Suprapubic skin (tissue), 4 donors: ENCODE measurements around the gene PRIMA1. TPM values are rescaled to one million over a fixed set of nuclear protein-coding genes. Genes with fewer than 3 reads are reported as not detected.

Experiments used
- DNase-seq, 2 donors: peaks; one replicate each; pipeline ENCODE4 v3.0.0-alpha.2; 2019; ENCODE audit warnings: low spot score in 2 of 2
- H3K27ac ChIP-seq: fragments of 200-600 bp; sonication (generic); one replicate; pipeline ENCODE4 v1.5.1; 2019
- H3K27me3 ChIP-seq: fragments of 200-600 bp; sonication (generic); one replicate; pipeline ENCODE4 v1.5.1; 2019
- H3K36me3 ChIP-seq: fragments of 200-600 bp; sonication (generic); one replicate; pipeline ENCODE4 v1.5.1; 2019
- H3K4me1 ChIP-seq: fragments of 200-600 bp; sonication (generic); one replicate; pipeline ENCODE4 v1.5.1; 2019
- H3K4me3 ChIP-seq: fragments of 200-600 bp; sonication (generic); one replicate; pipeline ENCODE4 v1.5.1; 2019; ENCODE audit warnings: mild to moderate bottlenecking
- H3K9me3 ChIP-seq: fragments of 200-600 bp; sonication (generic); one replicate; pipeline ENCODE4 v1.5.1; 2019
- CTCF ChIP-seq, 2 donors: fragments of 200-600 bp in 1 of 2; fragments of 450-650 bp in 1 of 2; sonication (generic) in 1 of 2; IDR thresholded peaks; one replicate each; pipeline ENCODE4 v1.5.1; 2016 to 2019; ENCODE audit warnings: antibody characterized with exemption in 2 of 2, mild to moderate bottlenecking in 1 of 2, moderate library complexity in 1 of 2
- EP300 ChIP-seq: sonication (generic); formaldehyde crosslinking; IDR thresholded peaks from one replicate; pipeline ENCODE4 v1.6.1; 2017; ENCODE audit warnings: antibody characterized with exemption
- POLR2A ChIP-seq, 2 donors: fragments of 450-650 bp; IDR thresholded peaks; one replicate each; pipeline ENCODE4 v1.6.1; 2017; ENCODE audit warnings: antibody characterized with exemption in 2 of 2, mild to moderate bottlenecking in 2 of 2, moderate library complexity in 2 of 2
- POLR2AphosphoS5 ChIP-seq, 3 donors: sonication (generic); formaldehyde crosslinking; IDR thresholded peaks; one replicate each; pipeline ENCODE4 v1.6.1; 2017; ENCODE audit warnings: antibody characterized with exemption in 3 of 3
- WGBS: methylation state at CpG from one replicate; pipeline ENCODE4 v1.1.5; 2018; 5-methylcytosine and 5-hydroxymethylcytosine counted together
- total RNA-seq, 4 donors: library from RNA; depleted of rRNA; stranded (reverse); fragments of >200 nt; gene quantifications; one replicate each; pipeline ENCODE4 v1.1.0, GENCODE V29; 2016

The PRIMA1 gene
- total RNA-seq, 4 donors from 2014 or later = 3.1 to 6.1 (median 3.6) TPM

- TF ChIP-seq EP300 = no peak
- no peak for TF ChIP-seq POLR2AphosphoS5 (IDR thresholded peaks at IDR 0.05)
- H3K4me3 ChIP-seq = no peak overlapping the region
- no peaks in the 10 kb centered on the region for H3K9me3 ChIP-seq
- H3K4me1 ChIP-seq = no peaks in the 10 kb centered on the region
- no peaks in the 10 kb centered on the region for H3K36me3 ChIP-seq
- H3K27ac ChIP-seq = no peak overlapping the region
- 62% methylated on average over 4 of the region's 4 CpGs for WGBS
- no peak for DNase-seq
- H3K27me3 ChIP-seq = no peaks in the 10 kb centered on the region
These were observed 35.2 kb downstream of the PRIMA1 start for GRCh38 chr14:93752980-93753561.

- H3K4me3 ChIP-seq = no peak overlapping the region
- no peak for DNase-seq
- H3K36me3 ChIP-seq = no peaks in the 10 kb centered on the region
- no peaks in the 10 kb centered on the region for H3K27me3 ChIP-seq
- H3K27ac ChIP-seq = no peak overlapping the region
- H3K4me1 ChIP-seq = no peaks in the 10 kb centered on the region
- TF ChIP-seq EP300 (no peak), POLR2AphosphoS5 (IDR thresholded peaks at IDR 0.05) (no peak), CTCF (IDR thresholded peaks at IDR 0.05) (no peak), POLR2A (IDR thresholded peaks at IDR 0.05) (no peak)
- 63% methylated on average over 17 of the region's 19 CpGs for WGBS
- no peaks in the 10 kb centered on the region for H3K9me3 ChIP-seq
These were observed 36.2 kb downstream of the PRIMA1 start for GRCh38 chr14:93751946-93752655.

- Histone ChIP-seq H3K4me3 (no peak overlapping the region), H3K27me3 (peaks cover 3% of the 10 kb centered on the region), H3K9me3 (no peaks in the 10 kb centered on the region), H3K36me3 (no peaks in the 10 kb centered on the region), H3K4me1 (no peaks in the 10 kb centered on the region), H3K27ac (no peak overlapping the region)
- 96% methylated on average over 8 of the region's 8 CpGs for WGBS
- DNase-seq = no peak
- TF ChIP-seq POLR2AphosphoS5 (IDR thresholded peaks at IDR 0.05) = no peak
- no peak for TF ChIP-seq CTCF (IDR thresholded peaks at IDR 0.05)
- no peak for TF ChIP-seq EP300
- no peak for TF ChIP-seq POLR2A (IDR thresholded peaks at IDR 0.05)
These were observed 39.2 kb downstream of the PRIMA1 start for GRCh38 chr14:93749076-93749420.

- H3K9me3 ChIP-seq = no peaks in the 10 kb centered on the region
- H3K27ac ChIP-seq = no peak overlapping the region
- H3K36me3 ChIP-seq = no peaks in the 10 kb centered on the region
- TF ChIP-seq CTCF (IDR thresholded peaks at IDR 0.05) (no peak), EP300 (no peak), POLR2A (IDR thresholded peaks at IDR 0.05) (no peak), POLR2AphosphoS5 (IDR thresholded peaks at IDR 0.05) (no peak)
- H3K4me3 ChIP-seq = no peak overlapping the region
- H3K4me1 ChIP-seq = no peaks in the 10 kb centered on the region
- H3K27me3 ChIP-seq = peaks cover 3% of the 10 kb centered on the region
- no peak for DNase-seq
- WGBS = 78% methylated on average over 24 of the region's 25 CpGs
These were observed 39.8 kb downstream of the PRIMA1 start for GRCh38 chr14:93748208-93749075.

GRCh38 chr14:93747560-93747959, 40.7 kb downstream of the PRIMA1 start:
- H3K27ac ChIP-seq = no peak overlapping the region
- no peaks in the 10 kb centered on the region for H3K36me3 ChIP-seq
- no peaks in the 10 kb centered on the region for H3K4me1 ChIP-seq
- WGBS = 96% methylated on average over 1 of the region's 1 CpG
- no peaks in the 10 kb centered on the region for H3K9me3 ChIP-seq
- peaks cover 3% of the 10 kb centered on the region for H3K27me3 ChIP-seq
- no peak overlapping the region for H3K4me3 ChIP-seq
- no peak for DNase-seq
- TF ChIP-seq POLR2AphosphoS5 (IDR thresholded peaks at IDR 0.05) (no peak), EP300 (no peak), CTCF (IDR thresholded peaks at IDR 0.05) (no peak), POLR2A (IDR thresholded peaks at IDR 0.05) (no peak)
